Ovary (tissue), 9 donors: ENCODE results near the gene ANKRD33. TPM values are rescaled to one million over a fixed set of nuclear protein-coding genes. Genes with fewer than 3 reads are reported as not detected.

ENCODE experiments used
- DNase-seq, 5 donors: peaks; one replicate each; pipeline ENCODE4 v3.0.0-alpha.2; 2019 to 2020
- H3K27ac ChIP-seq, 2 donors: fragments of 200-600 bp; one replicate each; pipeline versions ENCODE4 v1.5.1 to v1.8.0; 2019 to 2022
- H3K27me3 ChIP-seq: fragments of 200-600 bp; one replicate; pipeline ENCODE4 v1.8.0; 2022
- H3K36me3 ChIP-seq: fragments of 200-600 bp; sonication (generic); one replicate; pipeline ENCODE4 v1.5.1; 2019
- H3K4me1 ChIP-seq: one replicate; pipeline ENCODE4 v1.8.1; 2013; ENCODE audit warnings: mild to moderate bottlenecking, moderate library complexity; ENCODE audit not compliant: insufficient read depth
- H3K4me3 ChIP-seq: fragments of 200-600 bp; sonication (generic); one replicate; pipeline ENCODE4 v1.5.1; 2017
- H3K9me3 ChIP-seq, 2 donors: fragments of 200-600 bp in 1 of 2; sonication (generic) in 1 of 2; one replicate each; pipeline versions ENCODE4 v1.5.1 to v1.8.1; 2013 to 2019; ENCODE audit warnings: mild to moderate bottlenecking in 1 of 2, moderate library complexity in 1 of 2
- CTCF ChIP-seq, 3 donors: fragments of 450-650 bp in 2 of 3; fragments of 200-600 bp in 1 of 3; IDR thresholded peaks; one replicate each; pipeline versions ENCODE4 v1.5.1 to v1.8.0; 2016 to 2022; ENCODE audit warnings: antibody characterized with exemption in 3 of 3, mild to moderate bottlenecking in 1 of 3
- EP300 ChIP-seq: sonication (generic); formaldehyde crosslinking; IDR thresholded peaks from one replicate; pipeline ENCODE4 v1.6.1; 2017; ENCODE audit warnings: antibody characterized with exemption
- POLR2A ChIP-seq: fragments of 450-650 bp; IDR thresholded peaks from one replicate; pipeline ENCODE4 v1.6.1; 2017; ENCODE audit warnings: antibody characterized with exemption, mild to moderate bottlenecking, moderate library complexity
- WGBS, 3 donors: extraction: QIAGEN DNeasy Blood & Tissue Kit in 1 of 3; methylation state at CpG; one replicate each; pipeline versions ENCODE4 v1.1.5 to v1.1.7; 2013 to 2017; 5-methylcytosine and 5-hydroxymethylcytosine counted together
- intact Hi-C, 4 donors: fragments of 100-400 bp; cut with DNase I; formaldehyde crosslinking; loops; one replicate each; pipeline versions ENCODE4 v1.11.0 to v1.15.1; 2022 to 2023
- polyA plus RNA-seq, 2 donors: library from polyadenylated mRNA; stranded (reverse); fragments of 200-250 nt in 1 of 2; fragments of 350-450 nt in 1 of 2; fragmentation: Illumina TruSeq in 1 of 2; extraction: RNeasy Lipid Tissue Mini Kit (QIAGEN cat#74804) in 1 of 2; gene quantifications; one replicate each; pipeline ENCODE4 v1.2.3, GENCODE V29; 2013 to 2014
- total RNA-seq, 7 donors: library from RNA; depleted of rRNA in 2 of 7; stranded (reverse); fragments of >200 nt in 2 of 7; fragmentation: NEBNext Ultra II Directional in 3 of 7; extraction: Animal tissue kit (Norgen Biotek cat#: 25700) in 3 of 7; gene quantifications; one replicate each; pipeline versions ENCODE4 v1.1.0 to v1.2.4, GENCODE V29; 2016 to 2023
- donor health status: DM: no; HTN: no; CAD: no; lungs with moderate emphysema.
- donor health status: DM: no; HTN: no; CAD: no.
- donor health status: Bipolar disorder and iron deficiency.
- donor health status: DM: yes; HTN: yes; CAD: no.
- donor health status: DM: no; HTN: no; CAD: no.
- donor health status: DM: yes; HTN: yes; CAD: no.

Gene ANKRD33
- total and polyA plus RNA-seq, 9 donors, result not detected

DNA sequence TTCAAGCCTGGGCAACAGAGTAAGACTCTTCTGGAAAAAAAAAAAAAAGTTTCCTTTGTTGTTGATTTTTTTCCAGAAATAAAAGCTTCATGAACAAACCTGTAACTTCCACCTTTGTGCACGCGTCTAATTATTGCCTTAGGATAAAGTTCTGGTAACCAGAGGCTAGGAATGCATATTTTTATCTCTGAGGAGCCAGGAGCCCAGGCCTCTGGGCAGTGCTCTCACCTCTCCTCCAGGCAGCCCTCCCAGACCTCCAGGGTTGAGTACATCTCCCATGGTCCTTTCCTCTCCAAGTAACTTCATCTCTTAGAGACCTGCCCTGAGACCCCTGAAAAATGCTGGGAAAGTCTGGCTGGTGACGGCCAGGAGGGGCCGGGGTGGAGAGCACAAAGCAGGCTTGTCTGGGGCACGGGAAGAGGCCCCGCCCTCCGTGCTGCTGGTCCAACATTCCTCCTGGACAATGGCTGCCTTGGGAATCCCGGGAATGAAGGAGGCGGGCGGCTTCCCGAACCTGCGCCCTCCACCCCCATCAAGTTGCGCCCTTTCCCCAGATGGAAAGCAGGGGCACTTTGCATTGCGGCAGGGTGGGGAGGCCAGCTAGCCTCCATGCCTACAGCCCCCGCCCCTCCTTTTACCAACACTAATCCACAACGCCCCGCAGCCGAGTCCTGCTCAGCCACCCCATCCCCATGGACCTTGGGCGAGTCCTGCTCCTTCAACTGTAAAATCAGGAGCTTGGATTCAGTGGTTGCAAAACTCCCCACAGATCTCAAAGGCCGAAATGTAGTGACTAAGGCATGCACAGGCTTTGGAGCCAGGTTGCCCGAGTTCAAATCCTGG lies 32.1 kb upstream of the ANKRD33 start:
- Histone ChIP-seq H3K4me3 (no peak overlapping the region), H3K9me3 (no peaks in the 10 kb centered on the region), H3K27me3 (no peaks in the 10 kb centered on the region), H3K36me3 (no peaks in the 10 kb centered on the region), H3K4me1 (no peaks in the 10 kb centered on the region), H3K27ac (no peak overlapping the region)
- intact Hi-C loops, result no loop called here
- 5 to 10% (median 7%) methylated on average over 21 of the region's 21 CpGs for WGBS, 3 donors
- no peak for DNase-seq
- no peak for TF ChIP-seq POLR2A
- no peak for TF ChIP-seq CTCF (IDR thresholded peaks at IDR 0.05)
- no peak for TF ChIP-seq EP300

DNA sequence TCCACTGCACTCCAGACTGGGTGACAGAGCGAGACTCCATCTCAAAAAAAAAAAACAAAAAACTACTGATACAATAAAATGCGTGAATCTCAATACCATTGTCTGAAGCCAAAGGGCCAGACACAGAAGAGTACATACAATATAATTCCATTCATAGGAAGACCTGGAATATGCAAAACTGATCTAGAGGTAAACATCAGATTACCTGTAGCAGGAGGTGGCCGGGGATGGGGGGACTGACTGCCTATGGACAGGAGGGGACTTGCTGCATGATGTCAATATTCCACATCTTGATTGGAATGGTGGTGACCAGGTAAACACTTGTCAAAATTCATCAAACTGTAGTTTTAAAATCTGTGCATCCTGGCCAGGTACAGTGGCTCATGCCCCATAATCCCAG lies 26.9 kb upstream of the ANKRD33 start:
- no peaks in the 10 kb centered on the region for H3K9me3 ChIP-seq
- no peak for TF ChIP-seq CTCF (IDR thresholded peaks at IDR 0.05)
- no peak for TF ChIP-seq POLR2A
- no peak for TF ChIP-seq EP300
- no peak for DNase-seq
- H3K4me1 ChIP-seq, result no peaks in the 10 kb centered on the region
- no peak overlapping the region for H3K4me3 ChIP-seq
- no peaks in the 10 kb centered on the region for H3K36me3 ChIP-seq
- no peak overlapping the region for H3K27ac ChIP-seq
- H3K27me3 ChIP-seq, result no peaks in the 10 kb centered on the region
- intact Hi-C loops, result no loop called here
- 85 to 95% (median 86%) methylated on average over 3 of the region's 3 CpGs for WGBS, 3 donors

DNA sequence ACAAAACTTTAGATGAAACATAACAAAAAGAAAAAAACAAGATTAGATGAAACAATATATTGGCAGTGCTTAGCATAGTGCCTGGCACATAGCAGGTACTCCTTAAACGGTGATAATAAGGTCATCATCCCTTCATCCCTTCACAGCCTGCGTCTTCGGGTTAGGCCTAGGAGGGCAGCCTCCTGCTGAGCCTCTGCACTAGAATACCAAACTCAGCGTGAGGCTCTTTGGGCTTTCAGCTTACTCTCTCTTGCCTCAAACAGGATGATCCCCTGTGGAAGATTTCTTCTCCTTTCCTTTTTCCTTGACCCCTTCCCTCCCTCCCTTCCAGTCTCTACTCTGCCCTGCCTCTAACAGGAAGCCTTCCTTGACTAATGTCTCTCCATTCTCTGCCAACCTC lies 25.0 kb upstream of the ANKRD33 start:
- WGBS, 3 donors, result 58 to 84% (median 71%) methylated on average over 4 of the region's 4 CpGs
- Histone ChIP-seq H3K27me3 (no peaks in the 10 kb centered on the region), H3K36me3 (no peaks in the 10 kb centered on the region), H3K9me3 (no peaks in the 10 kb centered on the region), H3K4me1 (no peaks in the 10 kb centered on the region), H3K4me3 (no peak overlapping the region), H3K27ac (no peak overlapping the region)
- intact Hi-C loops, result no loop called here
- TF ChIP-seq POLR2A, result no peak
- no peak for DNase-seq

- no peak for DNase-seq
- TF ChIP-seq CTCF (IDR thresholded peaks at IDR 0.05) (no peak), POLR2A (no peak), EP300 (no peak)
- no peaks in the 10 kb centered on the region for H3K4me1 ChIP-seq
- no peaks in the 10 kb centered on the region for H3K9me3 ChIP-seq
- H3K36me3 ChIP-seq, result no peaks in the 10 kb centered on the region
- no peak overlapping the region for H3K4me3 ChIP-seq
- H3K27me3 ChIP-seq, result no peaks in the 10 kb centered on the region
- intact Hi-C loops, result no loop called here
- no peak overlapping the region for H3K27ac ChIP-seq
- WGBS, 3 donors, result 38 to 54% (median 47%) methylated on average over 14 to 17 of the region's 17 CpGs
Observed at GRCh38 chr12:51863363-51863932, 24.5 kb upstream of the ANKRD33 start.
